H9 (cell line): ENCODE data around the gene MOV10L1. TPM values are rescaled to one million over a fixed set of nuclear protein-coding genes. Genes with fewer than 3 reads are reported as not detected.

ENCODE experiments used
- DNase-seq: peaks from one replicate; pipeline ENCODE4 v3.0.0-alpha.2; 2017
- H2AFZ ChIP-seq: one replicate; pipeline ENCODE4 v1.6.1; 2013; ENCODE audit warnings: mild to moderate bottlenecking, low read length, control low read depth, moderate library complexity
- H2AK5ac ChIP-seq: 2 replicates; pipeline ENCODE4 v1.6.1; 2013; ENCODE audit warnings: low read length, control low read depth, mixed read lengths; ENCODE audit not compliant: insufficient read length
- H2BK120ac ChIP-seq: one replicate; pipeline ENCODE4 v1.6.1; 2013; ENCODE audit warnings: low read depth, mild to moderate bottlenecking, low read length, control low read depth, inconsistent platforms; ENCODE audit not compliant: poor library complexity, severe bottlenecking
- H2BK12ac ChIP-seq: 2 replicates; pipeline ENCODE4 v1.6.1; 2013; ENCODE audit warnings: low read length, control low read depth, mixed read lengths, low read depth; ENCODE audit not compliant: insufficient read length
- H2BK15ac ChIP-seq: 2 replicates; pipeline ENCODE4 v1.6.1; 2013; ENCODE audit warnings: low read depth, low read length, control low read depth
- H2BK20ac ChIP-seq: one replicate; pipeline ENCODE4 v1.6.1; 2013; ENCODE audit warnings: low read depth, mild to moderate bottlenecking, low read length, control low read depth, inconsistent platforms; ENCODE audit not compliant: poor library complexity, severe bottlenecking
- H2BK5ac ChIP-seq: 2 replicates; pipeline ENCODE4 v1.6.1; 2013; ENCODE audit warnings: low read length, control low read depth, mixed read lengths; ENCODE audit not compliant: insufficient read length
- H3K14ac ChIP-seq: 2 replicates; pipeline ENCODE4 v1.6.1; 2013; ENCODE audit warnings: low read length, control low read depth; ENCODE audit not compliant: insufficient read depth
- H3K18ac ChIP-seq: 2 replicates; pipeline ENCODE4 v1.6.1; 2013; ENCODE audit warnings: low read depth, mild to moderate bottlenecking, mixed read lengths, low read length, control low read depth; ENCODE audit not compliant: insufficient read length
- H3K23ac ChIP-seq: 2 replicates; pipeline ENCODE4 v1.6.1; 2013; ENCODE audit warnings: low read length, control low read depth, mixed read lengths, low read depth; ENCODE audit not compliant: insufficient read length
- H3K23me2 ChIP-seq: 2 replicates; pipeline ENCODE4 v1.6.1; 2013; ENCODE audit warnings: low read depth, mild to moderate bottlenecking, mixed read lengths, low read length, control low read depth; ENCODE audit not compliant: insufficient read length, poor library complexity, severe bottlenecking
- H3K27ac ChIP-seq: 2 replicates; pipeline ENCODE4 v1.5.1; 2013; ENCODE audit warnings: low read length, control low read depth, mixed read lengths, low read depth; ENCODE audit not compliant: insufficient read length
- H3K27me3 ChIP-seq: 2 replicates; pipeline ENCODE4 v1.6.1; 2013; ENCODE audit warnings: low read length, control low read depth, inconsistent platforms; ENCODE audit not compliant: insufficient read depth
- H3K4ac ChIP-seq: 2 replicates; pipeline ENCODE4 v1.6.1; 2013; ENCODE audit warnings: low read depth, mild to moderate bottlenecking, control low read depth, inconsistent platforms, low read length, moderate library complexity
- H3K4me1 ChIP-seq: 2 replicates; pipeline ENCODE4 v1.6.1; 2013; ENCODE audit warnings: low read length, control low read depth, inconsistent platforms; ENCODE audit not compliant: insufficient read depth
- H3K4me2 ChIP-seq: 2 replicates; pipeline ENCODE4 v1.6.1; 2013; ENCODE audit warnings: low read length, control low read depth, mixed read lengths; ENCODE audit not compliant: insufficient read length, insufficient read depth
- H3K56ac ChIP-seq: 2 replicates; pipeline ENCODE4 v1.6.1; 2013; ENCODE audit warnings: low read depth, mild to moderate bottlenecking, mixed read lengths, low read length, control low read depth; ENCODE audit not compliant: insufficient read length
- H3K79me1 ChIP-seq: 2 replicates; pipeline ENCODE4 v1.6.1; 2013; ENCODE audit warnings: low read depth, mild to moderate bottlenecking, moderate library complexity, low read length, control low read depth, inconsistent platforms; ENCODE audit not compliant: insufficient read depth, poor library complexity, severe bottlenecking
- H3K79me2 ChIP-seq: 2 replicates; pipeline ENCODE4 v1.6.1; 2013; ENCODE audit warnings: low read length, control low read depth, inconsistent platforms; ENCODE audit not compliant: insufficient read depth
- H3K9ac ChIP-seq: 2 replicates; pipeline ENCODE4 v1.6.1; 2013; ENCODE audit warnings: low read length, control low read depth, mixed read lengths; ENCODE audit not compliant: insufficient read length; ENCODE audit errors: extremely low read depth
- H3K9me3 ChIP-seq: one replicate; pipeline ENCODE4 v1.6.1; 2013; ENCODE audit warnings: low read depth, low read length, inconsistent platforms; ENCODE audit not compliant: control insufficient read depth
- H3T11ph ChIP-seq: one replicate; pipeline ENCODE4 v1.6.1; 2013; ENCODE audit warnings: mild to moderate bottlenecking, low read length, control low read depth, inconsistent platforms
- H4K20me1 ChIP-seq: one replicate; pipeline ENCODE4 v1.6.1; 2013; ENCODE audit not compliant: control insufficient read depth, insufficient read length, insufficient read depth
- H4K5ac ChIP-seq: 2 replicates; pipeline ENCODE4 v1.6.1; 2013; ENCODE audit warnings: low read depth, mild to moderate bottlenecking, mixed read lengths, low read length, control low read depth; ENCODE audit not compliant: insufficient read length
- H4K8ac ChIP-seq: replicated peaks from 2 replicates; pipeline ENCODE4 v1.6.1; 2013; ENCODE audit warnings: low read length, control low read depth, mixed read lengths, low read depth; ENCODE audit not compliant: insufficient read length
- H4K91ac ChIP-seq: 2 replicates; pipeline ENCODE4 v1.6.1; 2013; ENCODE audit warnings: low read depth, mild to moderate bottlenecking, moderate library complexity, mixed read lengths, low read length, control low read depth; ENCODE audit not compliant: insufficient read length
- H3K27ac Mint-ChIP-seq, 3 experiments: 2 replicates in 2 of 3; 3 replicates in 1 of 3; pipeline ENCODE4 v1.8.0; 2020 to 2021; ENCODE audit warnings: mixed read lengths in 3 of 3, mild to moderate bottlenecking in 1 of 3, moderate library complexity in 1 of 3
- H3K27me3 Mint-ChIP-seq: 2 replicates; pipeline ENCODE4 v1.8.0; 2021; ENCODE audit warnings: low read depth, mild to moderate bottlenecking, moderate library complexity, mixed read lengths
- H3K36me3 Mint-ChIP-seq, 3 experiments: 2 replicates in 2 of 3; 3 replicates in 1 of 3; pipeline ENCODE4 v1.8.0; 2020 to 2021; ENCODE audit warnings: low read depth in 3 of 3, mixed read lengths in 3 of 3; ENCODE audit not compliant: insufficient read depth in 1 of 3
- H3K4me1 Mint-ChIP-seq, 2 experiments: 2 replicates each; pipeline ENCODE4 v1.8.0; 2020; ENCODE audit warnings: mixed read lengths in 2 of 2
- H3K4me3 Mint-ChIP-seq, 2 experiments: 2 replicates in 1 of 2; 3 replicates in 1 of 2; pipeline ENCODE4 v1.8.0; 2020 to 2021; ENCODE audit warnings: mild to moderate bottlenecking in 2 of 2, mixed read lengths in 2 of 2, moderate library complexity in 1 of 2
- H3K9me3 Mint-ChIP-seq, 2 experiments: 2 replicates in 1 of 2; 3 replicates in 1 of 2; pipeline ENCODE4 v1.8.0; 2020; ENCODE audit warnings: mild to moderate bottlenecking in 2 of 2, mixed read lengths in 2 of 2, moderate library complexity in 1 of 2
- CTCF ChIP-seq: fragments of 200-600 bp; sonication (generic); conservative IDR thresholded peaks from 3 replicates; pipeline ENCODE4 v1.8.0; 2021; ENCODE audit warnings: antibody characterized with exemption, mild to moderate bottlenecking
- WGBS: extraction: QIAGEN DNeasy Blood & Tissue Kit; methylation state at CpG from one replicate; pipeline ENCODE4 v1.1.7; 2013; ENCODE audit warnings: missing lambda C conversion rate, low lambda C conversion rate, mixed read lengths; ENCODE audit not compliant: insufficient read length; ENCODE audit errors: extremely low coverage; 5-methylcytosine and 5-hydroxymethylcytosine counted together
- total RNA-seq: library from RNA; stranded (reverse); gene quantifications from 2 replicates; pipeline ENCODE4 v1.2.1, GENCODE V29; 2021

The MOV10L1 gene
- total RNA-seq, 1 experiment from 2014 or later = not detected

DNA sequence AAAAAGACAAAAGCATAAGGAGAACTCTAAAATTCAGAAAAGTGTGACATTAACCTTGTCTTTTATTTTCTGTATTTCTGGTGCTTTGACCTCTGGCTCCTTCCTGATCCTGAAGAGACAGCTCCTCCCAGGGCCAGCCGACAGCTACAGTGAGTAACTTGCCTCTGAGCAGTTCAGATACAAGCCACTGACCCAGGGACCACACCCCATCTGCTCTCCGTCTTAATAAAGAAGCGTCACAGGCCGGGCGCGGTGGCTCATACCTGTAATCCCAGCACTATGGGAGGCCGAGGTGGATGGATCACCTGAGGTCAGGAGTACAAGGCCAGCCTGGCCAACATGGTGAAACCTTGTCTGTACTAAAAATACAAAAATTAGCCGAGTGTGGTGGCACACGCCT, 11.0 kb upstream of the MOV10L1 start:
- Histone ChIP-seq H3K4me2 (no peak overlapping the region), H3K14ac (no peak overlapping the region), H3K79me2 (no peaks in the 10 kb centered on the region), H3K4me1 (no peaks in the 10 kb centered on the region), H3K56ac (no peak overlapping the region), H3K27ac (no peak overlapping the region), H2AFZ (no peak overlapping the region), H4K20me1 (no peaks in the 10 kb centered on the region), H4K91ac (no peak overlapping the region), H2AK5ac (no peak overlapping the region), H3K9me3 (no peaks in the 10 kb centered on the region), H3K23ac (no peak overlapping the region), H4K8ac (no peak overlapping the region), H3T11ph (no peak overlapping the region), H3K23me2 (no peaks in the 10 kb centered on the region), H3K27me3 (no peaks in the 10 kb centered on the region), H2BK120ac (no peak overlapping the region), H3K9ac (no peak overlapping the region), H4K5ac (no peak overlapping the region), H2BK15ac (no peak overlapping the region), H2BK12ac (no peak overlapping the region), H2BK20ac (no peak overlapping the region), H3K4ac (no peak overlapping the region), H3K79me1 (no peaks in the 10 kb centered on the region), H2BK5ac (no peak overlapping the region), H3K18ac (no peak overlapping the region)
- TF ChIP-seq CTCF = no peak
- H3K4me3 Mint-ChIP-seq = no peak overlapping the region
- H3K27me3 Mint-ChIP-seq = peaks cover 11% of the 10 kb centered on the region
- no peak overlapping the region for H3K27ac Mint-ChIP-seq
- peaks cover 8 to 14% of the 10 kb centered on the region in 2 experiments; a peak in 3 of 4 replicates for H3K4me1 Mint-ChIP-seq
- H3K9me3 Mint-ChIP-seq = no peaks in the 10 kb centered on the region
- WGBS = no CpG with 5 or more reads among the region's 9 CpGs
- DNase-seq = no peak
- H3K36me3 Mint-ChIP-seq = no peaks in the 10 kb centered on the region
